Hematopoietic multipotent progenitor cell treated with erythropoietin and hydrocortisone succinate and interleukin-3 and kit ligand, for 15 days (in vitro differentiated cells): Measurements from ENCODE around the gene ITGB2.

ENCODE experiments used
- DNase-seq: peaks from one replicate; pipeline ENCODE4 v3.0.0-alpha.2; 2015; ENCODE audit warnings: low spot score

Gene ITGB2

GRCh38 chr21:44920694-44921604, at the start of gene ITGB2:
ITGB2 (minus strand) TSS chr21:44920899; CDS start chr21:44910782, 10,117 bp downstream.
- DNase-seq, result no peak

GRCh38 chr21:44969931-44970755, 49.4 kb upstream of the ITGB2 start:
- no peak for DNase-seq

GRCh38 chr21:44969066-44969670, 48.5 kb upstream of the ITGB2 start:
- DNase-seq, result no peak

- DNase-seq, result no peak
Measured at GRCh38 chr21:44967082-44968047, 46.7 kb upstream of the ITGB2 start.

DNA sequence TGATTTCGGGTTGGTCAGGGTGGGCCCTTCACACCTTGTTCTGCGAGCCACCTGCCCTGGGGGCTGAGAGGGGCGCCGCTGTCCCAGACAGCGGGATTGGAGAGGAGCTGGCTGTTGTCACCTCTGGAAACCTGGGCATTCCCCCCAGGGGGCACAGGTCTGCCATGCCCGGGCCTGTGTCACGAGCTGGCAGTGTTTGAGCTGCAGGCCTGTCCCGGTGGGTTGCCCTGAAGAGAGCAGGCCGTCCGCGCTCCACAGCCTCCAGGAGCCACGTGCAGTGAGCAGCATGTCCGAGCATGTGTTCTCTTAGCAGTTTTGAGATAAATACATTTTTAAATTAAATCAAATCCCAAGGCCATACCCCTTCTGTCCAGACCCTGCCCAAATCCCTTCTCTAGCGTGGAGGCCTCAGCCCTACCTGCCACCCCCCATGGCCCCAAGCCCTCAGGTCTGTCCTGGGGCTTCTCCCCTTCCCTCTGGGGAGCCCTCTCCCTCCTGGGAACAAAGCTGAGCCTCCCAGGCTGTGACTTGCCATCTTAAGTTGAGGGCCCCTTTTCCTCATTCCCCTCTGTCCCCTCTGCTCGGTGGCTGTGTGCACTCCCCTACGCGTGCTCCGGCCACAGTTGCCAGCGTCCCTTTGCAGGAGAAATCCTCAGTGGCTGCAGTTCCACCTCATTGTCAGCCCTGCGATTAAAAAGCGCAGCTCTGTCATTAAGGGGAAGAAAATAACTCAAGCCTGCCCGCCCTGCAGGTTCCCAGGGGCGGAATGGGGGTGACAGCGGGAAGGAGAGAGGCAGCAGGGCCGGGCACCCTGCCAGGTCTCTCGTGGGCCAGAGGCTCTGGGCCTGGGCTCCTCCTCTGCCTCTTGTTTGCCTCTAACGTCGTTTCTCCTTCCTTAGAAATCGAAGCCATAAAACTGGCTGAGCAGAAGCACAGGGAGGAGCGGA, 45.7 kb upstream of the ITGB2 start:
- DNase-seq, result peak; percentile 32

GRCh38 chr21:44965251-44966022, 44.7 kb upstream of the ITGB2 start:
- no peak for DNase-seq

DNA sequence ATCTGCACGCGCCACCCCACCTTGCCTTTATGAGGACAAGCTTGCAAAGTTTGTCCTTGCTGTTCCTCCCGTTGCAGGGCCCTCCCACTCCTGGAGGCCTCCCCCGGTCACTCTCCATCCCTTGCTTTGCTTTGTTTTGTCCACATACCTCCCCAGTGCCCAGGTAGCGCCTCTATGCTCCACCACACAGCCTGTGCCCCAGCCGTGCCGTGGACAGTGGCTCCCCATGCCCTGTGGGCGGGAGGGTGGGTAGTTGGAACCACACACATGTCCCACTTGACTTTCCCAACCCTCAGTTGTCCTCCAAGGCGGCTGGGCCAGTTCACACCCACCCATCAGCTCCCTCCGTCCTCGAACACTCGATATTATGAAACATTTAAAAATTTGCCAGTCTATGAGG, 43.7 kb upstream of the ITGB2 start:
- DNase-seq, result no peak

- DNase-seq, result no peak
Measured at GRCh38 chr21:44962403-44962966, 41.8 kb upstream of the ITGB2 start.

DNA sequence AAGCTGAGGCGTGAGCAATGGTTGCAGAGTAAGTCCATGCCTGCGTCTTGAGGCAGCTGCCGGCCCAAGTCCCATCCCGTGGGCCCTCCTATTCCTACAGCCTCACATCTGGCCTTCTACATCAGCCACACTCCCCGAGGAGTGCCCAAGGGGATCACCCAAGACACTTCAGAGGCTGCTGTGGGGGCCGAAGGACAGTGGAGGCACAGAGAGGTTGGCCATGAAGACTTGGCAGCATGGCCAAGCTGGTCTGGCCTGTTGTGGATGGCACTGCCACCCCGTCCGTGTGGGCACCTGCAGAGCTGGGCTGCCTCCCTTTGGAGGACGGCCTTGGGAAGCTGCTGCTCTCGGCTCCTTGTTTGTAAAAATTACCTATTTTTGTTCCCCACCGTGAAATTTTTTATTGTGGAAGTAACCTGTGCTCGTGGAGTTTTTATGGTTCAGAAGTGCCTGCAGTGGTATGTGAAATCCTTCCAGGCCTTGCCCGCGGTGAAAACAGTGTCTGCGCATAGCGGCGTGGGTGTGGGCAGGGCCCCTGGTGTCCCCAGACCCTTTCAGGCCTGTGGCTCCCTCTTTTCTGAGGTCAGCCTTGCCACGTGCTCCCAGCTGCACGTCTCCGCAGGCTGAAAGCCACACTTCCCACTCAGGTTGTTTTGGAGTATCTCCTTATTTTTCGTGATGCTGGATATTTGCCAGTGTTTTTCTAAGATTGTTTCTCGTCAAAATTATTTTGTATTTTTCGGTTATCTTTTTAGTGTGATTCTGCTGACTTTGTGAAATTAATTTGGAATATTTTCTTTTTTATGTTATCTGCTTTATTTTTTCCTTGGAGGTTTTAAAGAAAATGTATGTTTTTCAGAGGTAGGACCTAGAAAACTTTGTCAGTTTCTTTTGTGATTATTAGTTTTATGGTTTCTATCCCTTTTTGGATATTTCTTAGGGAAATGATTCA, 39.7 kb upstream of the ITGB2 start:
- no peak for DNase-seq

DNA sequence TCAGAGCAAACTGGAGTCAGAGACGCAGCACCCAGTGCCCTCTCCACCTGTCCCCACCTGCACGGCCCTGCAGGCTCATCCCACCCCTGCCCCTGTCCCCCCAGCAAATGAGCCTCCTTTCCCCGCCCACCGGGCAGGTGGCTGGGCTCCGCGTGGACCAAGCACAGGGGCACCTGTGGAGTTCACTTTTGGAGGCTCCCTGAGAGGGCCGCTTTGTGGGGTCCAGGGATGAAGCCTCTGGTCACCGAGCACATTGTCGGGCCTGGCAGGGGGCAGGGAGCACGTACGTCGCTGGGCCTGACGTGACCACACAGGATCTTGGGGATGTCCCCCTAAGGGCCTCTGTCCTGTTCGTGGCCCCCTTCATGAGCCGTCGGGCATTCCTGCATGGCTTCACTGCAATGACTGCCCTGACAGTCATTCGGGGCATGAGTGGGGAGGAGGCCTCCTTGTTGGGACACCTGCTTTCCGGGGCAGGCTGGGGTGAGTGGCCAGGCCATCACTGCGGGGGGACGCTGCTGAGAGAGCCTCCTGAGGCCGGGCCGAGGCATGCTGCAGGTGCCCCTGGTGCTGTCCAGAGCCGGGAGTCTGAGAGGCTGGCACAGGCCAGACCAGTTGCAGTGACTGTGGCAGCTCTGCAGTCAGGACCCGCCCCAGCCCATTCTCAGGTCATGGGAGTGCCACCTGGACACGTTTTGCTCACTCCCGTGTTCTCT, 38.8 kb upstream of the ITGB2 start:
- DNase-seq, result no peak

- DNase-seq, result no peak
Measured at GRCh38 chr21:44958471-44959191, 37.9 kb upstream of the ITGB2 start.

DNA sequence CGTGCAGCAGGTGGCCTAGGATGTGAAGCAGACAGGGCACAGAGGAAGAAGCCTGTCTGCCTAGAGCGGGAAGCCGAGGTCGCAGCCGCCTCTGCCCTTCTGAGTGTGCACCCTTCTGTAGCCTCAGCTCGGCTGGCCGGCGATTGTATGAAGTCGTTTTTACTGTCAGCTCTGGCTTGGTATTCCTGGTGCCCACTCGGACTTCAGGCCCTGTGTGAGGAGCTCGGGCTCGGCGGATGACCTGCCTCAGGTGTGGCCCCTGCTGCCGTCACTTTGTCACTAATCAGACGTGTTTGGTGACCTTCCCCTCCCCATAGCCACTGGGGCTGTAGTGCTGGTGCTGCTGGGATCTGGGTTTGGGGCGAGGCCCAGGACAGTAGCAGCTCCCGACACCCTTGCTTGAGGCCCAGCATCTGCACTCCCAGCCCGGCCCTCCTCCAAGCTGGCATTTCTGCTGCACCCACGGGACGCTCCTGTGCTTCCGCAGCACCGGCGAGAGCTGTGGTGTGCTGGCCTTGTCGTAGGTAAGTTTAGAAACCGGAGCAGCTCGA, 37.3 kb upstream of the ITGB2 start:
- no peak for DNase-seq

DNA sequence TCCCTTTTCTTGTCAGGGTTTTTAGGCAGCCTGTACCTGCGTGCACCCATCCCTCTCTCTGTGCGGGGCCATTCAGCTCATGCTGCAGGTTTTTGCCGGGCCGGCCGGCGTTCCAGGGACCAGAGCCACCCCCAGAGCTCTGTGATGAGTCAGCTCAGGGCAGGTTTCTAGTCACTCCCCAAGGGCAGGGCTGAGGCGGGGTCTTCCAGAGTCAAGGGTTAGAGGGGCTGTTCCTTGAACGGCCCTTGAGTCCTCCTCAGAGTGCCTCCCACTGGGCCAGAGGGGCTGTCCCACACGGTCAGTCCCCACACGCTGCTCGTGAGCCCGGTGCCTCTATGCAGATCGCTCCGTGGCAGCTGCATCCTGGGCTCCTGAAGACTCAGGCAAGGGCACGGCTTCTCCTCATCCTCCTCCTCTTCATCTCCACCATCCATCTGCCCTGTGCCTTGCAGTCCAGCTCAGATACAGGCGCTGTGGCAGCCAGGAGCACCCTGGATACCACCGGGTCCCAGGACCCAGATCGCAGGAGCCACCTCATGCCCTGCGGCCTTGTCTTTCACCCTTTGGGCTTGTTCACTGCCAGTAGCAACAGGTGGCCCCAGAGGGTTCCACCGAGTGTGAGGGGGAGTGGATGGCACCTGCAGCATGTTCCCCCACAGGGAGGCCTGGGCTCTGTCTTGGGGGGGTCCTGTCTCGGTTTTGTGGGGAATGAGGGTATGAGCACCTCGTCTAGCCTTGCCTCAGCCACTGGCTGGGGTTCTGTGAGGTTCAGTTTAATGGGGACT, 36.5 kb upstream of the ITGB2 start:
- no peak for DNase-seq

GRCh38 chr21:44956356-44957046, 35.8 kb upstream of the ITGB2 start:
- no peak for DNase-seq

GRCh38 chr21:44955798-44956175, 35.1 kb upstream of the ITGB2 start:
- DNase-seq, result no peak
